Endothelial cell of umbilical vein (primary cell): ENCODE data around the gene SMARCA2.
"Not testable (repeated sequence)": the region's sequence is repeated elsewhere in the genome, so short reads cannot be mapped to it uniquely, and the experiment has no call there.

Experiments
- CTCF ChIP-seq, 2 donors: IDR thresholded peaks; 1 replicate in 1 of 2; 2 replicates in 1 of 2; pipeline ENCODE4 v1.5.1; 2011; ENCODE audit warnings: low read length in 2 of 2, mild to moderate bottlenecking in 2 of 2, moderate library complexity in 2 of 2, control low read depth in 1 of 2, inconsistent platforms in 1 of 2, low read depth in 1 of 2; ENCODE audit not compliant: insufficient read depth in 1 of 2; ENCODE audit errors: extremely low read depth in 1 of 2
- EZH2 ChIP-seq: IDR thresholded peaks from 2 replicates; pipeline ENCODE4 v1.6.1; 2012; ENCODE audit warnings: borderline replicate concordance, low read depth, mild to moderate bottlenecking, moderate library complexity, low read length, inconsistent platforms; ENCODE audit not compliant: severe bottlenecking
- MAX ChIP-seq: IDR thresholded peaks from 2 replicates; pipeline ENCODE4 v1.6.1; 2011; ENCODE audit not compliant: insufficient read depth, insufficient read length
- POLR2A ChIP-seq: IDR thresholded peaks from 2 replicates; pipeline ENCODE4 v1.6.1; 2012; ENCODE audit warnings: low read depth, mild to moderate bottlenecking, control low read depth, low read length
- POLR2AphosphoS5 ChIP-seq: IDR thresholded peaks from 2 replicates; pipeline ENCODE4 v1.6.1; 2012; ENCODE audit warnings: low read depth, mild to moderate bottlenecking, control low read depth, low read length, moderate library complexity; ENCODE audit not compliant: insufficient read depth

- TF ChIP-seq CTCF (IDR thresholded peaks at IDR 0.05; ENCODE audit: extremely low read depth in 1 of 2, insufficient read depth in 1 of 2, low read depth in 1 of 2, low read length in 2 of 2), result peak in 1 of 2 donors; percentile 1
- not testable (repeated sequence) for TF ChIP-seq POLR2A, POLR2AphosphoS5, EZH2, MAX
Observed at GRCh38 chr9:2146700-2147099, 131.6 kb downstream of the SMARCA2 start.
